HG02571 (cell line): Measurements from ENCODE around the gene EIF4EBP3.

ENCODE experiments used
- ATAC-seq: cut with Tn5 transposase; IDR thresholded peaks from one replicate; pipeline ENCODE4 v1.9.1; 2021; ENCODE audit warnings: mild to moderate bottlenecking, moderate library complexity; ENCODE audit not compliant: unreplicated experiment

EIF4EBP3 gene

GRCh38 chr5:140556438-140556837, 9.0 kb downstream of the EIF4EBP3 start:
- ATAC-seq, result no peak

DNA sequence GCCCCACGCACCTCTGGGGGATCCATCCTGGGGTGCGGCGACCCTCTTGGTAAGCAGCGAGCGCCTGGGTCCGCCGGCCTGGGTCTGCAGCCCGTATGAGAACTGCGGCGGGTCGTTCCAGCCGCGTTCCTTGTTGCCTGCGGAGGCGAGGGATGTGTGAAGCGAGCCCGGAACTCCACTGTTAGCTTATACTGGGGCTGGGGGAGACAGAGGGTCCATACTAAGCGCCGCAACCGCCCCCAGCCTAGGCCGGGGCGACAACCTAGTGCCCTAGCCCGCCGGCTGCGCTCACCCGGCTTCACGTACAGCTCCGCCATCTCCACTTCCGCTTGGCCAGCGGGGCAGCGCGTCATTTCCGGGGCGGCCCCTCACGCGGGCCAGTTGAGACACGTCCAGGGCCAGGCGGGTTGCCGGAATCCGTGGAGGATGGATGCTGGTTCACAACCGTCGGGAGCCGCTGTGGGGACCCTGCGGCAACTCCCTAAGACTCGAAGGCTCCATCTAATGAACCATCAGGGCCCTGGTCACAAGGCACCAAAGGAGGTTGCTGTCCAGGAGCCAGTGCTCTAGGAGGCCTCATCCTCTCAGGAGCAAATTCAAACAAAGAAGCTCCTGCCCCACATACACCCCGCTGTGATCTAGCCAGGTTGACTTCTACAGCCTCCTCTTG, 9.8 kb downstream of the EIF4EBP3 start, which contains the start of gene SRA1:
Gene SRA1 (minus strand): TSS at position 338 of the 670 bp plus-strand sequence. CDS start 21 bp downstream, at position 317.
- ATAC-seq, result peak; percentile 95

DNA sequence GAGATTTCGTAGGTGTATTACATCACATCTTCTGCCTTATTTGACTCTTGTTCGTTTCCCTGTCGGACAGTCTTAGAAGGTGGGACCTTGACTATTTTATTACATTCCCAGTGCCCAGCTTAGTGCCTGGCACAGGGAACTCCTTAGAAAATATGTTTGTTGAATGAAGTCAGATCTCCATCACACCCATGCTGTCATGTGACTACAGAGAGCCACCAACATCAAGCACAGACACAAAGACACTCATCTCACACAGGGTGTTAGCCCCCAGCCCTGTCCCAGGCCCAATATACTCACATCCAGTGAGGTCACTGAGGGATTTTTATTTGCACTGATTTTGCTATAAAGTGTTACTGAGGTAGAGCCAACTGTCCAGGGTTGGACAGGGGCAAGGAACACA, 10.5 kb downstream of the EIF4EBP3 start:
- ATAC-seq, result no peak

- no peak for ATAC-seq
Measured at GRCh38 chr5:140558542-140558941, 11.1 kb downstream of the EIF4EBP3 start.

GRCh38 chr5:140560227-140560626, 12.8 kb downstream of the EIF4EBP3 start:
- no peak for ATAC-seq

- no peak for ATAC-seq
Measured at GRCh38 chr5:140561753-140562523, 14.5 kb downstream of the EIF4EBP3 start.

GRCh38 chr5:140563596-140563995, 16.1 kb downstream of the EIF4EBP3 start:
- ATAC-seq, result no peak

DNA sequence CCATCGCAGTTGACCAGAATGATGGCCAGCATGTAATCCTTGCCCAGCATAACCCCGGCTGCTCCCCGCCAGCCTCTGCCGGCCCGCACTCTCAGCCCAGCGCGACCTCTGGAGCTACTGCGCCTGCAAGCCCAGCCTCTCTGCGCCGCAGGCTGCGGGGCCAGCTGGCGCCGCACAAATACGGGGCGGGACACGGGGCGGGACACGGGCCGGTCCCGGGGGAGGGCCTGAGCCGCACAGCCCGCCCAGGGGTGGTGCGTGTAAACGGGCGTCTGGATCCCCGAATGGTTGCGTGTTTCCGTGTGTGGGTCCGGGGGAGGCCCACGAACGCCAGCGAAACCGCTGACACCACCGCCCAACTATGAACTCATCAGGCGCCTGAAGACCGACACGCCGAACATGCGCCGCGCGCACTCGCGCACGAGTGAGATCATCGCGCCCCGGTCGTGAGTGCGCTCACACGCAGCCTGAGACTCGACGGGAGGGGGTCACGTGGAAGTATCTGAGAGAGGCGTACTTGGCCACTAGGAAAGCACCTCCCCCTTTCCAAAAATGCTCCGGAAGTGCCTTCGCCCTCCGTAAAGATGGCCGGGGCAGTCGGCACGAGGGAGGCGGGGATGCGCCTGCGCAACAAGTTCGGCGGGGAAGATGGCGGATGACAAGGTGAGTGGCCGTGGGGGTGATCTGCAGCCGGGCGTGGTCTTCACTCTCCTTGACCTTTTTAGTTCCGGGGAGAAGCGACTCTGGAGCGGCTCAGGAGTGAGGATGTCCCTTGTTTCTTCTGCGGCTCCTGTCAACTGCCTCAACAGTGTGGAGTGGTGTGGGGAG, 16.9 kb downstream of the EIF4EBP3 start, which contains the start of the genes APBB3 and SLC35A4:
Gene APBB3 (minus strand): TSS at position 403 of the 828 bp plus-strand sequence. CDS start 353 bp downstream, at position 50.
Gene SLC35A4 (plus strand): TSS at position 633 of the 828 bp plus-strand sequence. CDS start 2,342 bp downstream, outside the sequence.
- peak; percentile 87 for ATAC-seq

DNA sequence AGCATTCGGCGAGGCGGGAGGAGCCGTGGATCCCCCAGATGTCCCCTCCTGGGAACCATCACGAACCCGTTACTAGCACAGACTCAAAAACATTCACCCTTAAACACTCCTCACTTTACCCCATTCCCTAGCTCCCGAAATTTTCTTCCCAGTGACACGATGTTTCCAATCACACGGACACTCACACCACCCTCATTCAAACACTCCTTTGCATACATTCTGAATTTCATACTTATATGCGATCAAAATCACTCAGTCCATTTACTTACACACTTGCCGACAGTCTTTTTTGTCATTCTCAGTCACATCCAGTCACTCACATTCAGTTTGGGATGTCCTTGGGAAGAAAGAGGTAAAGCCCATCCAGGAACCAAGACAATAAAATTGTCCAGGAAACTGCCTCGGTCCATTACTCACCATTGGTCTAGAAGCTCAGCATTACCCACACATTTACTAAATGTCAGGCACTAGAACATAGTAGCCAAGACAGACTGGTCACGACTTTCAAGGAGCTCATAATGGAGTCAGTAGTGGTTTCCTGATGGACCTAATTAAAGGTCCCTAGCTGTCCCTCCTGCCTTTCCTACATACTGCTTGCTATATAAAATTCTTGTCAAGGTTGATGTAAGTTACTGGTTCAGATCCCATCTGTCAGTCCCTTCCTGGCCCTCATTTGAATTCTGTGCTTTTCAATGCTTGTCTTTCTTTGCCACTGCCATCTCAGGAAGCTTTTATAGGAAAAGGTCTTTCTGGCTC, 17.7 kb downstream of the EIF4EBP3 start:
- peak; percentile 3 for ATAC-seq

- no peak for ATAC-seq
Measured at GRCh38 chr5:140565780-140566095, 18.3 kb downstream of the EIF4EBP3 start.

- no peak for ATAC-seq
Measured at GRCh38 chr5:140566665-140567064, 19.2 kb downstream of the EIF4EBP3 start.

GRCh38 chr5:140567136-140567818, 19.8 kb downstream of the EIF4EBP3 start:
- ATAC-seq, result no peak

- ATAC-seq, result no peak
Measured at GRCh38 chr5:140567871-140568270, 20.4 kb downstream of the EIF4EBP3 start.

DNA sequence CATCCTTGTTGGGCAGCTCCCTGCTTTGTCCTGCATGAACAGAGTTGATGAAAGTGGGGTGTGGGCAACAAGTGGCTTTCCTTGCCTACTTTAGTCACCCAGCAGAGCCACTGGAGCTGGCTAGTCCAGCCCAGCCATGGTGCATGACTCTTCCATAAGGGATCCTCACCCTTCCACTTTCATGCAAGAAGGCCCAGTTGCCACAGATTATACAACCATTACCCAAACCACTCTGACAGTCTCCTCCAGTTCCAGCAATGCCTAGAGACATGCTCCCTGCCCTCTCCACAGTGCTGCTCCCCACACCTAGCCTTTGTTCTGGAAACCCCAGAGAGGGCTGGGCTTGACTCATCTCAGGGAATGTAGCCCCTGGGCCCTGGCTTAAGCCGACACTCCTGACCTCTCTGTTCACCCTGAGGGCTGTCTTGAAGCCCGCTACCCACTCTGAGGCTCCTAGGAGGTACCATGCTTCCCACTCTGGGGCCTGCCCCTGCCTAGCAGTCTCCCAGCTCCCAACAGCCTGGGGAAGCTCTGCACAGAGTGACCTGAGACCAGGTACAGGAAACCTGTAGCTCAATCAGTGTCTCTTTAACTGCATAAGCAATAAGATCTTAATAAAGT, 21.1 kb downstream of the EIF4EBP3 start:
- ATAC-seq, result no peak

GRCh38 chr5:140569197-140569596, 21.7 kb downstream of the EIF4EBP3 start:
- ATAC-seq, result no peak

DNA sequence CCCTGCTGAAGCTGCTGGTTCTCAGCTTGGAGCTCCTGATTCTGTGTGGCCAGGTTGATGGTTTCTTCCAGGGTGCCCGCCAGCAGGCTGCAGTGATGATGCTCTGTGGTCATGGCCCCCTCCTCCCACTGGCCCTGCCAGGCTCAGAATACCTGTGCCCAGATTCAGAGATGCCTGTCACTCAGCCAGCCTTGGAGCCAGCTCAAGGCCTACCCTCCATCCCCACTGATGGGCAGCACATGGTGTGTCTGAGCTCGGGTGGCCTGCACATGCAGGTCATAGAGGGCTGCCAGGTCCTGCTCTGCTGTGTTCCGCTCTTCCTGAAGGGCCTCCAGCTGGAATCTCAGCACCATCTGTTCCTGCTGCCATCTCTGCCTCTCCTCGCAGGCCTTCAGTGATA, 22.6 kb downstream of the EIF4EBP3 start:
- ATAC-seq, result no peak

GRCh38 chr5:140570488-140570887, 23.0 kb downstream of the EIF4EBP3 start:
- no peak for ATAC-seq

DNA sequence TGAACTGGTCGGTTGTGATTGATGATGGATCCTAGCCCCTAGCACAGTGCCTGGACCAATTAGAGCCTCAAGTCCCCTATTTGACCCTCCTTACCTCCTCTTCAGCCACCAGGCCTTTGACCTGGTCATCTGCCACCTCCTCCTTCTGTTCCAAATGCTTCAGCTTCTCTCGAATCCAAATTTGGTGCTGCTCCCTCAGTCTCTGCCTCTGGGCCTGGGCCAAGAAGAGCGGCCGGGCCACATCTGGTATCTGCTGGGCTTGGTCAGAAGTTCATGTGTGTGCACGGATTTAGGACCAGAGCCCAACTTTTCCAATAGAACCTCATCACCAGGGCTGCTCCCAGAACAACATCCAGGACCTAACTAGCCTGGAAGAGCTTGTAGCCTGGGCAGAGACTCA, 23.6 kb downstream of the EIF4EBP3 start:
- no peak for ATAC-seq

DNA sequence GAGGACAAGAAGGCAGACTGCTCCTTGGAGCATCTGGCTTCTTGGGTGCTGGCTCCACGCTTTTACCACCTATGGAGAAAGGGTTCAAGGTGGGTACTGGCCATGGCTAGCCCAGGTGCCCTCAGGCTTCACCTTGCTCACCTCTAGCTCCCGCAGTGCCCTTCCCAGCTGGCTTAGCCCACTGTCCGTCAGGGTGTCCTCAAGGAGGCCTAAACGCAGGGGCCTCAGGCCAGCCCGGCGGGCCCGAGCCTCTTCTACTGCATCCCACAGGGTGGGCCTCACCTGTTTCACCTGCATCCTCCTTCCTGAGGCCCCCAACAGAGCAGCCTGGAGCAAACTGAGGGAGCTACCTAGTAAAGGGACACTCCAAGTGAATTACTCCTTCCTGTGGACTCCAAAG, 26.2 kb downstream of the EIF4EBP3 start:
- no peak for ATAC-seq

DNA sequence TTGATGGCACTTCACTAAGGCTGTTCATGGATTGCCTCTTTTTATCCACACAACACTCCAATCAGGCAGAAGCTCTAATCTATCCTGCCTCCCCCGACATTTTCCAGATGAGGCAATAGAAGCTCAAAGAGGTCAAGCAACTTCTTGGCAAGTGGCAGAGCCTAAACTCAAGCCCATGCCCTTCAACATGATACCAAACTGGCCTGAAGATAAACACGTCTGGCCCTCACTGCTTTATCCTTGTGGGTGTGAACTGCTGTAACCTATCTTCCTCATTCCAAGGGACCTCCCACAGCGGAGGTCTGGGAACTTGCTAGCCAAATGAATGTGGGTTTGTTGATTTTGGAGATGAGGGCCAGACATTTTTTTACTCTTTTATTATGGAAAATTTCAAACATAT, 26.7 kb downstream of the EIF4EBP3 start:
- no peak for ATAC-seq
